Keratinocyte (primary cell): Measurements from ENCODE around the gene CCDC122. TPM values are rescaled to one million over a fixed set of nuclear protein-coding genes. Genes with fewer than 3 reads are reported as not detected.
A peak's percentile ranks its signal among the peaks of the same experiment; 100 is the strongest.

ENCODE experiments used
- DNase-seq: peaks from one replicate; pipeline ENCODE4 v3.0.0-alpha.2; 2011; ENCODE audit warnings: low read depth, missing footprints, low spot score
- FAIRE-seq: peaks from 2 replicates; lab custom pipeline; 2011; peaks lifted over from hg19 to GRCh38; lab: Jason Lieb, UNC
- H2AFZ ChIP-seq: 2 replicates; pipeline ENCODE4 v1.6.0; 2012; ENCODE audit warnings: low read length, control low read depth, inconsistent platforms; ENCODE audit not compliant: control insufficient read depth
- H3K27ac ChIP-seq: 2 replicates; pipeline ENCODE4 v1.5.1; 2011; ENCODE audit warnings: low read length; ENCODE audit not compliant: control insufficient read depth, insufficient read depth
- H3K27me3 ChIP-seq: 3 replicates; pipeline ENCODE4 v1.6.0; 2011; ENCODE audit warnings: low read length; ENCODE audit not compliant: control insufficient read depth, insufficient read depth; ENCODE audit errors: extremely low read depth
- H3K36me3 ChIP-seq, 2 experiments: 2 replicates in 1 of 2; 3 replicates in 1 of 2; pipeline ENCODE4 v1.5.1; 2011; ENCODE audit warnings: low read length in 2 of 2, mild to moderate bottlenecking in 1 of 2; ENCODE audit not compliant: control insufficient read depth in 2 of 2, insufficient read depth in 2 of 2; ENCODE audit errors: extremely low read depth in 1 of 2
- H3K4me1 ChIP-seq: 3 replicates; pipeline ENCODE4 v1.5.1; 2011; ENCODE audit warnings: low read length; ENCODE audit not compliant: control insufficient read depth, insufficient read depth; ENCODE audit errors: extremely low read depth
- H3K4me2 ChIP-seq: 3 replicates; pipeline ENCODE4 v1.6.0; 2011; ENCODE audit warnings: low read depth, low read length; ENCODE audit not compliant: control insufficient read depth, insufficient read depth; ENCODE audit errors: extremely low read depth
- H3K4me3 ChIP-seq, 3 experiments: fragments of 200-600 bp in 1 of 3; sonication (generic) in 1 of 3; 2 replicates in 2 of 3; 3 replicates in 1 of 3; pipeline ENCODE4 v1.5.1; 2011 to 2016; ENCODE audit warnings: low read length in 3 of 3, mild to moderate bottlenecking in 3 of 3, control low read depth in 2 of 3, inconsistent platforms in 1 of 3, low read depth in 1 of 3, mixed read lengths in 1 of 3, mixed run types in 1 of 3, moderate library complexity in 1 of 3; ENCODE audit not compliant: control insufficient read depth in 2 of 3, insufficient read depth in 2 of 3; ENCODE audit errors: extremely low read depth in 1 of 3
- H3K79me2 ChIP-seq: 2 replicates; pipeline ENCODE4 v1.6.0; 2012; ENCODE audit warnings: low read length; ENCODE audit not compliant: control insufficient read depth, insufficient read depth
- H3K9ac ChIP-seq: 3 replicates; pipeline ENCODE4 v1.6.0; 2011; ENCODE audit warnings: low read length; ENCODE audit not compliant: control insufficient read depth, insufficient read depth; ENCODE audit errors: extremely low read depth
- H3K9me1 ChIP-seq: 3 replicates; pipeline ENCODE4 v1.6.0; 2011; ENCODE audit warnings: low read length; ENCODE audit not compliant: control insufficient read depth, insufficient read depth; ENCODE audit errors: extremely low read depth
- H3K9me3 ChIP-seq: 2 replicates; pipeline ENCODE4 v1.5.1; 2012; ENCODE audit warnings: low read depth, low read length; ENCODE audit not compliant: control insufficient read depth
- H4K20me1 ChIP-seq: 3 replicates; pipeline ENCODE4 v1.6.0; 2011; ENCODE audit warnings: low read length; ENCODE audit not compliant: control insufficient read depth, insufficient read depth; ENCODE audit errors: extremely low read depth
- EZH2 ChIP-seq: IDR thresholded peaks from one replicate; pipeline ENCODE4 v1.6.1; 2012; ENCODE audit warnings: inconsistent platforms, mild to moderate bottlenecking, low read length, moderate library complexity
- dilution Hi-C: fragments of 300-500 bp; cut with MboI; formaldehyde crosslinking; loops from one replicate; pipeline ENCODE4 v1.7.0; 2020; ENCODE audit warnings: low sequenced_read_pairs; ENCODE audit not compliant: extremely low pct_ligation_motif_present
- polyA plus RNA-seq, 5 experiments: library from polyadenylated mRNA; depleted of rRNA in 3 of 5; stranded (reverse) in 3 of 5; stranded (forward) in 1 of 5; unstranded in 1 of 5; fragments of >200 nt; gene quantifications; 1 replicate in 1 of 5; 2 replicates in 3 of 5; 3 replicates in 1 of 5; pipeline versions ENCODE4 v1.2.1 to v1.2.3, GENCODE V29; 2011 to 2012; ENCODE audit warnings: missing spikeins in 2 of 5, low read depth in 1 of 5, low replicate concordance in 1 of 5
- TF ChIP-seq, protein P1 (sequence below), 3 experiments: IDR thresholded peaks in 1 of 3; conservative IDR thresholded peaks in 1 of 3; optimal IDR thresholded peaks in 1 of 3; 2 replicates in 2 of 3; 3 replicates in 1 of 3; pipeline versions ENCODE3 to v1.5.1; 2011; ENCODE audit warnings: low read length in 3 of 3, mild to moderate bottlenecking in 3 of 3, moderate library complexity in 2 of 3, control low read depth in 1 of 3, inconsistent platforms in 1 of 3; ENCODE audit not compliant: insufficient read depth in 2 of 3; ENCODE audit errors: extremely low read depth in 1 of 3

The CCDC122 gene
- polyA plus RNA-seq, 1 donor (not counting 4 experiments of a cell fraction or from before 2014, with no cell fraction given) = 1.5 TPM

- Histone ChIP-seq H4K20me1 (no peaks in the 10 kb centered on the region), H3K4me1 (peaks cover 4% of the 10 kb centered on the region), H3K27me3 (no peaks in the 10 kb centered on the region), H3K27ac (no peak overlapping the region), H3K4me3 (no peak overlapping the region), H3K79me2 (no peaks in the 10 kb centered on the region), H3K36me3 (no peaks in the 10 kb centered on the region), H2AFZ (no peak overlapping the region), H3K9ac (no peak overlapping the region), H3K9me1 (no peaks in the 10 kb centered on the region), H3K4me2 (no peak overlapping the region), H3K9me3 (no peaks in the 10 kb centered on the region)
- TF ChIP-seq EZH2 = no peak
- TF ChIP-seq, protein P1, sequence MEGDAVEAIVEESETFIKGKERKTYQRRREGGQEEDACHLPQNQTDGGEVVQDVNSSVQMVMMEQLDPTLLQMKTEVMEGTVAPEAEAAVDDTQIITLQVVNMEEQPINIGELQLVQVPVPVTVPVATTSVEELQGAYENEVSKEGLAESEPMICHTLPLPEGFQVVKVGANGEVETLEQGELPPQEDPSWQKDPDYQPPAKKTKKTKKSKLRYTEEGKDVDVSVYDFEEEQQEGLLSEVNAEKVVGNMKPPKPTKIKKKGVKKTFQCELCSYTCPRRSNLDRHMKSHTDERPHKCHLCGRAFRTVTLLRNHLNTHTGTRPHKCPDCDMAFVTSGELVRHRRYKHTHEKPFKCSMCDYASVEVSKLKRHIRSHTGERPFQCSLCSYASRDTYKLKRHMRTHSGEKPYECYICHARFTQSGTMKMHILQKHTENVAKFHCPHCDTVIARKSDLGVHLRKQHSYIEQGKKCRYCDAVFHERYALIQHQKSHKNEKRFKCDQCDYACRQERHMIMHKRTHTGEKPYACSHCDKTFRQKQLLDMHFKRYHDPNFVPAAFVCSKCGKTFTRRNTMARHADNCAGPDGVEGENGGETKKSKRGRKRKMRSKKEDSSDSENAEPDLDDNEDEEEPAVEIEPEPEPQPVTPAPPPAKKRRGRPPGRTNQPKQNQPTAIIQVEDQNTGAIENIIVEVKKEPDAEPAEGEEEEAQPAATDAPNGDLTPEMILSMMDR (optimal IDR thresholded peaks at IDR 0.05 in 1 of 3, IDR thresholded peaks at IDR 0.05 in 1 of 3, conservative IDR thresholded peaks at IDR 0.05 in 1 of 3; ENCODE audit: extremely low read depth in 1 of 3, insufficient read depth in 2 of 3, low read length in 3 of 3) = no peak
- DNase-seq = no peak
- dilution Hi-C loops = no loop called here
- FAIRE-seq = no peak
These were observed 41.6 kb upstream of the CCDC122 start for GRCh38 chr13:43920965-43921674.

DNA sequence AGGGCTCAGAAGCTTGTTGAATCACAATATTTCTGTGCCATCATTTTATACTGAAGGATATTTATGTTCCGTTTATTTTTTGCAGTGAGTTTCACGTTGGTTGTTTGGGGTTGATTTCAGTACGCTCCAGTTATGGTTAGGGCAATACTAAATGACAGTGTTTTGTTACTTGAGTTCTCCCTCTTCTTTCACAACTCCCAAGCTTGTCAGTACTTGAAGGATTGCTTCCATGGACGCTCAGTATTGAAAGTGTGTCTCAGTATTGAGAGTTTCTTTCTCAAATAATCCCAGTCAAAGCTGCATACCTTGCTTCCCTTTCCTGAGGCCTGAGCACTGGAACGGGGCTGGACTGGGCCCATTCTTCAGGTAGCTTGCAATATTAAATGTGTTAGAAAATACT, 39.1 kb upstream of the CCDC122 start:
- no peaks in the 10 kb centered on the region for H3K9me3 ChIP-seq

More for the DNA sequence above, 39.1 kb upstream of the CCDC122 start:
- no peak overlapping the region for H3K4me3 ChIP-seq
- no peaks in the 10 kb centered on the region for H3K36me3 ChIP-seq
- peaks cover 4% of the 10 kb centered on the region for H3K4me1 ChIP-seq
- dilution Hi-C loops = no loop called here
- H3K27me3 ChIP-seq = no peaks in the 10 kb centered on the region
- no peaks in the 10 kb centered on the region for H4K20me1 ChIP-seq
- no peak overlapping the region for H3K9ac ChIP-seq
- no peaks in the 10 kb centered on the region for H3K79me2 ChIP-seq
- no peak overlapping the region for H3K27ac ChIP-seq
- FAIRE-seq (peak; percentile 56), DNase-seq (no peak)
- H3K4me2 ChIP-seq = no peak overlapping the region
- H2AFZ ChIP-seq = peak overlapping the region; percentile 43
- H3K9me1 ChIP-seq = no peaks in the 10 kb centered on the region
- no peak for TF ChIP-seq EZH2
- TF ChIP-seq, protein P1 (optimal IDR thresholded peaks at IDR 0.05 in 1 of 3, IDR thresholded peaks at IDR 0.05 in 1 of 3, conservative IDR thresholded peaks at IDR 0.05 in 1 of 3; ENCODE audit: extremely low read depth in 1 of 3, insufficient read depth in 2 of 3, low read length in 3 of 3) = no peak
